ENCODE measurements around the gene NUP85.
"Not testable (repeated sequence)": the region's sequence is repeated elsewhere in the genome, so short reads cannot be mapped to it uniquely, and the experiment has no call there.

NUP85 gene

GRCh38 chr17:75205793-75206163 is 299 bp downstream of the NUP85 start:
- no peak for DNase-seq (ENCODE audit: low read depth in 2 of 2)

GRCh38 chr17:75207050-75207407 is 1.6 kb downstream of the NUP85 start:
- DNase-seq (ENCODE audit: low read depth in 2 of 2): not testable (repeated sequence)

DNA sequence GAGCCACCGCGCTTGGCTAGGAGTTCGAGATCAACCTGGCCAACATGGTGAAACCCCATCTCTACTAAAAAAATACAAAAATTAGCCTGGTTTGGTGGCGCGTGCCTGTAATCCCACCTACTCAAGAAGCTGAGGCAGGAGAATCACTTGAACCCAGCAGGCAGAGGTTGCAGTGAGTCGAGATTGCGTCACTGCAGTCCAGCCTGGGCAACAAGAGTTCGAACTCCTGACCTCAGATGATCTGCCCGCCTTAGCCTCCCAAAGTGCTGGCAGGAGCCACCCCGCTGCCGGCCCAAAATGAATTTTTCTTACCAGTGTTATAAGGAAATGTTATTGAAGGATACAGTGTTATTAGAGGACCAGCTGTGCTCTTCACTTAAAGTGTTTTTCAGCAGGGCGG is 2.3 kb downstream of the NUP85 start:
- no peak for DNase-seq (ENCODE audit: low read depth in 2 of 2)

- DNase-seq (ENCODE audit: low read depth in 2 of 2): no peak
These were observed 2.7 kb downstream of the NUP85 start for GRCh38 chr17:75208161-75208560.

GRCh38 chr17:75209061-75209460 is 3.6 kb downstream of the NUP85 start:
- DNase-seq (ENCODE audit: low read depth in 2 of 2): no peak

GRCh38 chr17:75218131-75218530 is 12.7 kb downstream of the NUP85 start:
- no peak for DNase-seq (ENCODE audit: low read depth in 2 of 2)

GRCh38 chr17:75219815-75220214 is 14.3 kb downstream of the NUP85 start:
- no peak for DNase-seq (ENCODE audit: low read depth in 2 of 2)

- DNase-seq (ENCODE audit: low read depth in 2 of 2): no peak
These were observed 19.5 kb downstream of the NUP85 start for GRCh38 chr17:75225016-75225415.

- no peak for DNase-seq (ENCODE audit: low read depth in 2 of 2)
These were observed 22.2 kb downstream of the NUP85 start for GRCh38 chr17:75227729-75228128.

- DNase-seq (ENCODE audit: low read depth in 2 of 2): no peak
These were observed 22.8 kb downstream of the NUP85 start for GRCh38 chr17:75228305-75228704.

DNA sequence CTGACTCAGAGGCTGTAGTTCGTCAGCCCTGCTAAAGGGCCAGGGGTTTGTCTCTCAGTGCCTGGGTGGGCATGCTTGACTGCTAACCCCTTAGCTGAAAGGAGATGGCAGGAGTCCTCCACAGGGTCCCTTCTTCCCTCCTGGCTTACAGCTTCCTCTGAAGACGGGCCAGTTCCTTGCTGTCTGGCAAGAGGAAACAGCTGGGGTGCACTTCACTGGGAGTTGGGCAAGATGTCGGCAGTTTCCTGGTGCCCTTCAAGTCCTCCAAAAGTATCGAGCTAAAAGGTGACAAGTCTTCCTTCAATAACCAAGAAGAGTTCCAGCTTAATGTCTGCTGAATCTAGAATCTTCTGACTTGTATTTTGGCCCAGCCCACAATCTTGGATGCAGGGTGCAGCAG is 23.4 kb downstream of the NUP85 start:
- DNase-seq (ENCODE audit: low read depth in 2 of 2): no peak

DNA sequence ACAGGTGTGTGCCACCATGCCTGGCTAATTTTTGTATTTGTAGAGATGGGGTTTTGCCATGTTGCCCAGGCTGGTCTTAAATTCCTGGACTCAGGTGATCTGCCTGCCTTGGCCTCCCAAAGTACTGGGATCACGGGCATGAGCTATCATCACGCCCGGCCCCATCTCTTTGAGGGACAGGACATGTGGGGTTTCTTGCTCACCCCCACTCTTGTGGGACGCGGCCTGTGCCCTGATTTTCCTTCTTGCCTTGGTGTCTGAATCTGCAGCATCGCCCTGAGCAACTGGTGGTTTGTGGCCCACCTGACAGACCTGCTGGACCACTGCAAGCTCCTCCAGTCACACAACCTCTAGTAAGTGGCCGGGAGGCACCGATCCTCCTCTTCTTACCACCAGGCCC is 25.6 kb downstream of the NUP85 start:
- DNase-seq (ENCODE audit: low read depth in 2 of 2): no peak

DNA sequence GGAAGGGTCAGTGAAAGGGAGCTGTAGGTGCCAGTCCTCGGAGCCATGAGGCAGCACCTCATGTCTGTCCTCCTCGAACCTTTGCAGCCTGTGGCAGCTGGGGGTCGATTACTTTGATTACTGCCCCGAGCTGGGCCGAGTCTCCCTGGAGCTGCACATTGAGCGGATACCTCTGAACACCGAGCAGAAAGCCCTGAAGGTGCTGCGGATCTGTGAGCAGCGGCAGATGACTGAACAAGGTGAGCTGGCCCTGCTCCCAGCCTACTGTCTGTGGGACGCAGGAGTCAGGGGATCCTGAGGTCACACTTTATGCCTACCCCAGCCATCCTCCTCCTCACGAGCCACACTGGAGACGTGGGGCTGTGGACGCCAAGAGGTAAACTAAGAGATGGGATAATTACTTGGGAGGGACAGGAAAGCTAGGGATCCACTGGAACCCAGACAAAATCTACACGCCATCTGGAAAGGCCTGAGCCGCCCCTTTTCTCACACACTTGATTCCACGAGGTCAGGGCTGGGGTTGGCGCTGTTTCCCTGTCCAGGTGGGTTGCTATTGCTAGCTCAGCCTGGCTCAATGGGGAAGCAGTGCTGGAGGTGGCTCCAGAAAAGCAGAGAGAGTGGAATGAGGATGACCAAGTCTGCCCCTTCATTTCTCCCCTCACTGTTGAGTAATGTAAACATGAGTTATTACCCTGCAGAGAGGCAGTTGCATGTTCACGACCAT is 26.4 kb downstream of the NUP85 start:
- DNase-seq (ENCODE audit: low read depth in 2 of 2): no peak

- DNase-seq (ENCODE audit: low read depth in 2 of 2): no peak
These were observed 27.3 kb downstream of the NUP85 start for GRCh38 chr17:75232786-75233185.

- no peak for DNase-seq (ENCODE audit: low read depth in 2 of 2)
These were observed 31.9 kb downstream of the NUP85 start for GRCh38 chr17:75237100-75238014.

- no peak for DNase-seq (ENCODE audit: low read depth in 2 of 2)
These were observed 32.6 kb downstream of the NUP85 start for GRCh38 chr17:75238020-75238580.

DNA sequence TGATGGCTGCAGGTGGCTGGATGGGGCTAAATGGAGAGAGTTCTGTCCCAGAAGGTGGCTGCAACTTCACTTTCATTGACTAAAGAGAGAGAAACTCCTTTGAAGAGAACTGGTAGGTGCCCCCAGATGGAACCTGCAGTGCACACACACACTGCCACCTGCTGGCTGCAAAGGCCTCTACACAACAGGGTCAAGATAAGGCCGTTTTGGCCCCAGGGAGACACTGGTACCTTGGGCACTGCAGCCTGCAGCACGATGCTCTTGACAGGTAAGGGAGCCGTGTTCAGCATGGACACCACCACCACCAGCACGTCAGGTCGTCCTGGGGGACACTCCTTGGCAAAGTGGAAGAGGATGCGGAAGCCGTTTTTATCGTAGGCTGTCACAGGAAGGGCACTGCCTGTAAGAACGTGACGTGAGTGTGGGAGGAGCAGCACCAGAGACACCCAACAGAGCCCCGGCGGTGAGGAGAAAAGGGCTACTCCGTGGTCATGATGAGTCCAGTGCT is 33.3 kb downstream of the NUP85 start:
- DNase-seq (ENCODE audit: low read depth in 2 of 2): no peak

DNA sequence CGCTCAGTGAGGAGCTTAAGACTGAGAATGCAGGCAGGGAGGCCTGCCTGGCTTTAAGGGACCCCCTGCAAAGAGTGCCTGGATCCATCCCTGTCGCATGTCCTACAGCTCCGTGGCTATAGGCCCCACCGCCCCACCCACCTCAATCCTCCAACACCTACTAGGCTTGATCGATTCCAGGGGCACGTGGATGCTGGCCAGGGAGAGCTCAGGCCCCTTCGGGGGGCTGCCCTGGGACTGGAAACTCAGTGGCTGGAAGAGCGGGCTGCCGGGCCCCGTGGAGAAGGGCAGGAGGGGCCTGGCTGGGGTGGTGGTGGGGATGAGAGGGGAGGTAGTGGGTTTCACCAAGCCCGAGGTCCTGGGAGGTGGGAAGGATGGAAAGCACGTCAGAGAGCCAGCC is 33.7 kb downstream of the NUP85 start:
- no peak for DNase-seq (ENCODE audit: low read depth in 2 of 2)

- no peak for DNase-seq (ENCODE audit: low read depth in 2 of 2)
These were observed 34.4 kb downstream of the NUP85 start for GRCh38 chr17:75239778-75240393.

DNA sequence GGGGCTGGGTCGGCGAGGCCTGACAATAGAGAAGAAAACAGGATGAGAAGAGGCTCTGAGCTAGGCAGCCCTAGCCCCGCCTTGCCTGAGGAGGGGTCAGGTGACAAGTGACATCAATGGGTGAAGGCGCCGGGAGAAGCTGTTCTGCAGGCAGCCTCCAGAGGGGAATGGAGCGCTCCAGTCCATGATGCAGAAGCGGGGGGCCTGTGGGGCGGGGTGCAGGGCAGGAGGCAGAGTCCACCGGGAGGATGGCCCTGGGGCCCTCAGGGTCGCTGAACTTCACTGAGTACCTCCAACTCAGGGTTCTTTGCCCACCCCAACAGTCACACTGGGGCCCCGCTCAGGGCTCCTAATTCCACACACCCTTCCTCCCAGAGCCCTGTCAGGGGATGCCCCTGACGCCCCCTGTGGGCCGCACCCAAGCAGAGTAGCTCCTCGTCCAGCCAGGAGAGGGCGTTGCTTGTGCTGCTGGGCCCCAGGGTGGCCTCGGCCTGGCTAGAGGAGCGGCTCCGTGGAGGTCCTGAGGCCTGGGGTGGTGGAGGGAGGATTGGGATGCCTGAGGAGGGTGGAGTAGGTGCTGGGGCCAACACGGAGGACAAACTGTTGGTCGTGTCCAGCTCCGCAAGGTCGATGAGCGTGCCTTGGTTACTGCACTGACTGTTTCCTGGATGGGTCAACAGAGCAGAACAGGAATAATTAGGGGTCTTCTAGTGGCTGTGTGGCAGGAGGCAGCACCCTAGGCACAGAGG is 35.1 kb downstream of the NUP85 start:
- DNase-seq (ENCODE audit: low read depth in 2 of 2): no peak

DNA sequence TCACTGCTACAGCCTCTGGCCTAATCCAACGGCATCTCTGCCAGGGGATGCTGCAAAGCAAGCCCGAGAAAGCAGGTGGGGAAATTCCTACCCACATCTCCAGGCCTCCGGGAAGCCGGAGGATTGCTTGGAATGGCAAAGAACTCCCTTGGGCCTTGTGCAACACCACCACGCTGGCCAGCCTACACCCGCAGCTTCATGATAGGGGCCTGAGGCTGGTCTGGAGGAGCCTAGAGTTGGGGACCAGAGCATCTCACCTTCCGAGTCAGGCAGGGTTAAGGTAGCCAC is 35.6 kb downstream of the NUP85 start:
- no peak for DNase-seq (ENCODE audit: low read depth in 2 of 2)

GRCh38 chr17:75241502-75241901 is 36.0 kb downstream of the NUP85 start:
- no peak for DNase-seq (ENCODE audit: low read depth in 2 of 2)

Data from activated CD4-positive, alpha-beta T cell treated with anti-CD3 and anti-CD28 coated beads for 24 hours (primary cell).